ENCODE measurements around the gene ZNF333. TPM values are rescaled to one million over a fixed set of nuclear protein-coding genes. Genes with fewer than 3 reads are reported as not detected.
"Not testable (repeated sequence)": the region's sequence is repeated elsewhere in the genome, so short reads cannot be mapped to it uniquely, and the experiment has no call there.

Gene ZNF333
- polyA plus RNA-seq, 4 donors = 14.8 to 19.3 (median 17.0) TPM

GRCh38 chr19:14695471-14695870 lies 5.6 kb downstream of the ZNF333 start:
- DNase-seq (ENCODE audit: low read depth in 4 of 4, low spot score in 3 of 4) = no peak

- DNase-seq (ENCODE audit: low read depth in 4 of 4, low spot score in 3 of 4) = no peak
Observed at GRCh38 chr19:14699641-14700040, 9.8 kb downstream of the ZNF333 start.

- DNase-seq (ENCODE audit: low read depth in 4 of 4, low spot score in 3 of 4) = no peak
Observed at GRCh38 chr19:14700711-14701375, 11.0 kb downstream of the ZNF333 start.

GRCh38 chr19:14703833-14704232 lies 14.0 kb downstream of the ZNF333 start:
- no peak for DNase-seq (ENCODE audit: low read depth in 4 of 4, low spot score in 3 of 4)

GRCh38 chr19:14704450-14704849 lies 14.6 kb downstream of the ZNF333 start:
- no peak for DNase-seq (ENCODE audit: low read depth in 4 of 4, low spot score in 3 of 4)

- no peak for DNase-seq (ENCODE audit: low read depth in 4 of 4, low spot score in 3 of 4)
Observed at GRCh38 chr19:14715841-14716240, 26.0 kb downstream of the ZNF333 start.

- no peak for DNase-seq (ENCODE audit: low read depth in 4 of 4, low spot score in 3 of 4)
Observed at GRCh38 chr19:14718522-14719116, 28.8 kb downstream of the ZNF333 start.

GRCh38 chr19:14719162-14719561 lies 29.3 kb downstream of the ZNF333 start:
- no peak for DNase-seq (ENCODE audit: low read depth in 4 of 4, low spot score in 3 of 4)

- DNase-seq (ENCODE audit: low read depth in 4 of 4, low spot score in 3 of 4) = no peak
Observed at GRCh38 chr19:14722127-14722526, 32.3 kb downstream of the ZNF333 start.

- no peak for DNase-seq (ENCODE audit: low read depth in 4 of 4, low spot score in 3 of 4)
Observed at GRCh38 chr19:14728595-14728994, 38.7 kb downstream of the ZNF333 start.

- DNase-seq (ENCODE audit: low read depth in 4 of 4, low spot score in 3 of 4) = no peak
Observed at GRCh38 chr19:14731200-14731599, 41.4 kb downstream of the ZNF333 start.

- no peak for DNase-seq (ENCODE audit: low read depth in 4 of 4, low spot score in 3 of 4)
Observed at GRCh38 chr19:14732510-14732909, 42.7 kb downstream of the ZNF333 start.

GRCh38 chr19:14733574-14733973 lies 43.7 kb downstream of the ZNF333 start:
- no peak for DNase-seq (ENCODE audit: low read depth in 4 of 4, low spot score in 3 of 4)

GRCh38 chr19:14735915-14736314 lies 46.1 kb downstream of the ZNF333 start:
- DNase-seq (ENCODE audit: low read depth in 4 of 4, low spot score in 3 of 4) = no peak

GRCh38 chr19:14746886-14747285 lies 57.0 kb downstream of the ZNF333 start:
- DNase-seq (ENCODE audit: low read depth in 4 of 4, low spot score in 3 of 4) = no peak

GRCh38 chr19:14748601-14749000 lies 58.8 kb downstream of the ZNF333 start:
- no peak for DNase-seq (ENCODE audit: low read depth in 4 of 4, low spot score in 3 of 4)

- DNase-seq (ENCODE audit: low read depth in 4 of 4, low spot score in 3 of 4) = no peak
Observed at GRCh38 chr19:14758816-14759215, 69.0 kb downstream of the ZNF333 start.

- no peak for DNase-seq (ENCODE audit: low read depth in 4 of 4, low spot score in 3 of 4)
Observed at GRCh38 chr19:14761607-14762006, 71.8 kb downstream of the ZNF333 start.

GRCh38 chr19:14762111-14762510 lies 72.3 kb downstream of the ZNF333 start:
- DNase-seq (ENCODE audit: low read depth in 4 of 4, low spot score in 3 of 4) = no peak

- DNase-seq (ENCODE audit: low read depth in 4 of 4, low spot score in 3 of 4) = no peak
Observed at GRCh38 chr19:14763497-14764145, 73.8 kb downstream of the ZNF333 start.

GRCh38 chr19:14764401-14764800 lies 74.6 kb downstream of the ZNF333 start:
- DNase-seq (ENCODE audit: low read depth in 4 of 4, low spot score in 3 of 4) = no peak

GRCh38 chr19:14765403-14765802 lies 75.6 kb downstream of the ZNF333 start:
- not testable (repeated sequence) for DNase-seq (ENCODE audit: low read depth in 4 of 4, low spot score in 3 of 4)
